Measurements from ENCODE around the gene MAP3K12. TPM values are rescaled to one million over a fixed set of nuclear protein-coding genes. Genes with fewer than 3 reads are reported as not detected.

MAP3K12 gene
- total RNA-seq, 4 donors from 2014 or later: 6.4 to 12.8 (median 9.4) TPM

DNA sequence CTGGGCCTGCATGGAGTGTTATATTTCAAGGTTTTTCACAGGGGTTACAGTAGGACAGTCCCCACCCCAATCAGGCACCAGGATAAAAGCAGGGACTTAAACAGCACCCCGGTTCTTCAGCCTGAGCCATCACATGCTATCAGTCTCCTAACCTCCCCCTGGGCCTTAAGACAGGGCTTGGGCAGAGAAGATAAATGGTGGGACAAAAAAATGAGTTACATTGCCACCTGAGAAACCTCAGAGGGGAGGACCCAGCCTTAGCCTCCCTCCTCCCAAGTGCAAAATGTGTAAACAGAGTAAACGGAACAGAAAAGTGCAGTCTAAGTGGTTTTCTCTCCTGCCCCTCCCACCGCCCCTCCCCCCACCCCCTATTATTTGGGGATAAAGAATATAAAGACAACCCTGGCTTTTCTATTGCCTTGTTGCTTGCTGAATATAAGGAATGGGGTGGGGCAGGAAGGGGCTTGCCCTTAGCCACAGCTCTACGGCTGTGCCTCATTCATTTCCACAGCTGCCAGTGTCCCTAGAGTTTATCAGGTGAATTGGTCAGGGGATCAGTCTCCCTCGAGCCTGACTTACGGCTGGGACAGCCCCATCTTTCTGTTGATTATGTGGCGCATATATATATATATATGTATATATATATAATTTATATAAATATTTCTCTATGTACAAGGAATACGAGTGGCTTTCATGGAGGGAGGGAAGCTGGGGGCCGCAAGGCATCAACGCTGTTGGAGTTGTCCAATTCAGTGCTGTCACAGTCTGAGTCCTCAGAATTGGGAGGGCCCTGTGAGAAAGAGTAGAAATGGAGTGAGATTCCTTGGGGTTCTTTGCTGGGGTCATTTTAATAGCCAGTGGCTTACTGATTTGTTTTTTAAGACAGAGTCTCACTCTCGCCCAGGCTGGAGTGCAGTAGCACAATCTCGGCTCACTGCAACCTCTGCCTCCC is 18.5 kb downstream of the MAP3K12 start:
- 70 to 75% methylated on average over 12 of the region's 12 CpGs for WGBS, 2 donors
- H3K4me3 ChIP-seq (ENCODE audit: low read depth, poor library complexity, severe bottlenecking): no peak overlapping the region
- TF ChIP-seq, protein P1, sequence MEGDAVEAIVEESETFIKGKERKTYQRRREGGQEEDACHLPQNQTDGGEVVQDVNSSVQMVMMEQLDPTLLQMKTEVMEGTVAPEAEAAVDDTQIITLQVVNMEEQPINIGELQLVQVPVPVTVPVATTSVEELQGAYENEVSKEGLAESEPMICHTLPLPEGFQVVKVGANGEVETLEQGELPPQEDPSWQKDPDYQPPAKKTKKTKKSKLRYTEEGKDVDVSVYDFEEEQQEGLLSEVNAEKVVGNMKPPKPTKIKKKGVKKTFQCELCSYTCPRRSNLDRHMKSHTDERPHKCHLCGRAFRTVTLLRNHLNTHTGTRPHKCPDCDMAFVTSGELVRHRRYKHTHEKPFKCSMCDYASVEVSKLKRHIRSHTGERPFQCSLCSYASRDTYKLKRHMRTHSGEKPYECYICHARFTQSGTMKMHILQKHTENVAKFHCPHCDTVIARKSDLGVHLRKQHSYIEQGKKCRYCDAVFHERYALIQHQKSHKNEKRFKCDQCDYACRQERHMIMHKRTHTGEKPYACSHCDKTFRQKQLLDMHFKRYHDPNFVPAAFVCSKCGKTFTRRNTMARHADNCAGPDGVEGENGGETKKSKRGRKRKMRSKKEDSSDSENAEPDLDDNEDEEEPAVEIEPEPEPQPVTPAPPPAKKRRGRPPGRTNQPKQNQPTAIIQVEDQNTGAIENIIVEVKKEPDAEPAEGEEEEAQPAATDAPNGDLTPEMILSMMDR (IDR thresholded peaks at IDR 0.05): no peak
- TF ChIP-seq POLR2A (IDR thresholded peaks at IDR 0.05): no peak
- no peak for DNase-seq (ENCODE audit: low spot score in 2 of 2)
- intact Hi-C loops (cut with DNase I; ENCODE audit: low total_unique reads): no loop called here

DNA sequence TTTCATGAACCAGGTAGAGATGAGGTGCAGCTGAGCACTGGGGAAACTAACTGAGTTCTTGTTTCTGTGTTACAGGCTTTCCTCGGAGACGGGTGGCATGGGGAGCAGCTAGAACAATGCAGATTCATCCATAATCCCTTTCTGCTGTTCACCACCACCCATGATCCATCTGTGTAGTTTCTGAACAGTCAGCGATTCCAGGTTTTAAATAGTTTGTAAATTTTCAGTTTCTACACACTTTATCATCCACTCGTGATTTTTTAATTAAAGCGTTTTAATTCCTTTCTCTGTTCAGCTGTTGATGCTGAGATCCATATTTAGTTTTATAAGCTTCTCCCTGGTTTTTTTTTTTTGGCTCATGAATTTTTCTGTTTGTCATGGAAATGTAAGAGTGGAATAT is 19.9 kb downstream of the MAP3K12 start:
- H3K4me3 ChIP-seq (ENCODE audit: low read depth, poor library complexity, severe bottlenecking): no peak overlapping the region
- WGBS, 2 donors: 75 to 78% methylated on average over 5 of the region's 5 CpGs
- no peak for TF ChIP-seq POLR2A (IDR thresholded peaks at IDR 0.05)
- TF ChIP-seq, protein P1 (IDR thresholded peaks at IDR 0.05): no peak
- no peak for DNase-seq (ENCODE audit: low spot score in 2 of 2)
- intact Hi-C loops (cut with DNase I; ENCODE audit: low total_unique reads): no loop called here

DNA sequence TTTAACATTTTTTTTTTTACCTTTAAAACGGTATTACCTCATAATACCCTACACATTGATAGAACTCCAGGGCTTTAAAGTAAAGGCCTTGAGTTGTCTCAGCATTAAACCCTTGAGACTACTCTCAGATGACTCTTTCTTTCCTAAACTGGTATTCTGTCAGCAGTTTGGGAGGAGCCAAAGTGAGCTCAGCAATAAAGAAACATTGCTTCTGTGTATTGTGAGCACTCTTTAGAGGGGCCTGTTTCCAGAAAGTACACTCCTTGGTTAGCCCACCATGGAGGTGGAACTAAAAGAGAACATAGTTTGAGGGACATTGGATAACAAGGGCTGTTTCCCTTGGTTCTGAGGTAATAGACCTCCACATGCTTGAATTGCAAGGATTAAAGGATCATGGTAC is 20.4 kb downstream of the MAP3K12 start:
- TF ChIP-seq, protein P1 (IDR thresholded peaks at IDR 0.05): no peak
- no peak for TF ChIP-seq POLR2A (IDR thresholded peaks at IDR 0.05)
- no peak overlapping the region for H3K4me3 ChIP-seq (ENCODE audit: low read depth, poor library complexity, severe bottlenecking)
- intact Hi-C loops (cut with DNase I; ENCODE audit: low total_unique reads): no loop called here
- WGBS, 2 donors: 32 to 42% methylated on average over 1 of the region's 1 CpG
- DNase-seq (ENCODE audit: low spot score in 2 of 2): no peak

DNA sequence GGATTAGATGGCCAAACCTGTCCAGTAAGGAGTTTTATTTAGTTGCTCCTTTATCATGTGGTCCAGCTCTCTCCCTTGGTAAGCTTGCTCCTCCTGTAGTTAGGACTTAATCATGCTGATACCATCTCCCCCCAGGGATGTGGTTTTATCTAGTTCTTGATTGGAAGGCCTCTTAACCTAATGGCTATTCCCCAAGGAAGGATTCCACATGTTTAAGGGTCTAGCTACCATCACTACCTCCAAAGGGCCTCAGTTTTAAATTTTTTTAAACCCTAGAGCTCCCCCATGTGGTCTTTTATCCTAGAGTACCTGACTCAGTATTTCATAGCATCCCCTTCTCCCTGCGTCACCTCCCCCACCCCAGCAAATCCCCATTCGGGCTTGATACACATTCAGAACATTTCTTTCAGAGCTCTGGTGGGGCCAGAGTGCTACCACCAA is 22.5 kb downstream of the MAP3K12 start:
- H3K4me3 ChIP-seq (ENCODE audit: low read depth, poor library complexity, severe bottlenecking): no peak overlapping the region
- no peak for TF ChIP-seq POLR2A (IDR thresholded peaks at IDR 0.05)
- TF ChIP-seq, protein P1 (IDR thresholded peaks at IDR 0.05): no peak
- 70 to 81% methylated on average over 2 of the region's 2 CpGs for WGBS, 2 donors
- no peak for DNase-seq (ENCODE audit: low spot score in 2 of 2)
- intact Hi-C loops (cut with DNase I; ENCODE audit: low total_unique reads): no loop called here

DNA sequence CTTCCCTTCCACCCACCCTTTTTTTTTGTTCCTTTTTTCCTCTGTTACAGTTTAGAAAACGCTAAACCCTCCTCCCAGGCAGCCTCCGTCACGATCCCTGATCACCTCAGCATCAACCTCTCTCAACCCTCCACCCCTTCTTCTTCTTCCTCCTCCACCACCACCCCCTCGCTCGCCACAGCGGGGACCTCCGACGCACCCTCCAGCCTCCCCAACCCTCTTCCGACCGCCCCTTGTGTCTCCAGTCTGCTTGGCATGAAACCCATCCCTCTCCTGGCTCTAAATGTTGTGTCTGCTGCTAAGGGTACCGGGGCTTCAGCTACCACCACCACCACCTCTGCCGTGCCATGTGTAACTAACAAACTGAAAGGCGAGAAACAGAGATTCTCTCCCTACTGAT is 24.4 kb downstream of the MAP3K12 start:
- 73 to 81% methylated on average over 13 of the region's 13 CpGs for WGBS, 2 donors
- DNase-seq (ENCODE audit: low spot score in 2 of 2): no peak
- intact Hi-C loops (cut with DNase I; ENCODE audit: low total_unique reads): no loop called here
- TF ChIP-seq, protein P1 (IDR thresholded peaks at IDR 0.05): no peak
- no peak for TF ChIP-seq POLR2A (IDR thresholded peaks at IDR 0.05)
- H3K4me3 ChIP-seq (ENCODE audit: low read depth, poor library complexity, severe bottlenecking): no peak overlapping the region
